AG04450 (cell line): ENCODE results near the gene HTRA2. TPM values are rescaled to one million over a fixed set of nuclear protein-coding genes. Genes with fewer than 3 reads are reported as not detected.
"Not testable (repeated sequence)": the region's sequence is repeated elsewhere in the genome, so short reads cannot be mapped to it uniquely, and the experiment has no call there.

Experiments
- CTCF ChIA-PET: fragments of 300-600, 350-600 bp; formaldehyde crosslinking; extraction: SDS; loops from one replicate; lab custom pipeline; 2022; ENCODE audit warnings: antibody characterized with exemption, inconsistent platforms; lab: Charles Lee
- POLR2A ChIA-PET: fragments of 350-600 bp; formaldehyde crosslinking; extraction: SDS; loops from one replicate; lab custom pipeline; 2021; ENCODE audit warnings: antibody characterized with exemption, inconsistent platforms; lab: Yijun Ruan, JAX
- DNase-seq: peaks from one replicate; pipeline ENCODE4 v3.0.0-alpha.2; 2011; ENCODE audit warnings: low read depth, low spot score
- H3K27ac ChIP-seq: one replicate; pipeline ENCODE4 v1.5.1; 2012; ENCODE audit warnings: low read depth, low read length, control low read depth
- H3K27me3 ChIP-seq: one replicate; pipeline ENCODE4 v1.6.0; 2012; ENCODE audit warnings: low read length; ENCODE audit not compliant: control insufficient read depth, insufficient read depth
- H3K4me3 ChIP-seq: 2 replicates; pipeline ENCODE4 v1.5.1; 2011; ENCODE audit warnings: mild to moderate bottlenecking, low read depth, low read length, control low read depth
- H3K9me3 ChIP-seq: 2 replicates; pipeline ENCODE4 v1.5.1; 2012; ENCODE audit warnings: low read length; ENCODE audit not compliant: control insufficient read depth, insufficient read depth
- polyA plus RNA-seq: library from polyadenylated mRNA; depleted of rRNA; stranded (reverse); fragments of >200 nt; gene quantifications from 2 replicates; pipeline ENCODE4 v1.2.3, GENCODE V29; 2011
- TF ChIP-seq, protein P1 (sequence below): IDR thresholded peaks from 2 replicates; pipeline ENCODE4 v1.5.1; 2011; ENCODE audit warnings: low read depth, low read length, control low read depth, inconsistent platforms

The HTRA2 gene
- polyA plus RNA-seq, 1 experiment: 20.2 TPM

DNA sequence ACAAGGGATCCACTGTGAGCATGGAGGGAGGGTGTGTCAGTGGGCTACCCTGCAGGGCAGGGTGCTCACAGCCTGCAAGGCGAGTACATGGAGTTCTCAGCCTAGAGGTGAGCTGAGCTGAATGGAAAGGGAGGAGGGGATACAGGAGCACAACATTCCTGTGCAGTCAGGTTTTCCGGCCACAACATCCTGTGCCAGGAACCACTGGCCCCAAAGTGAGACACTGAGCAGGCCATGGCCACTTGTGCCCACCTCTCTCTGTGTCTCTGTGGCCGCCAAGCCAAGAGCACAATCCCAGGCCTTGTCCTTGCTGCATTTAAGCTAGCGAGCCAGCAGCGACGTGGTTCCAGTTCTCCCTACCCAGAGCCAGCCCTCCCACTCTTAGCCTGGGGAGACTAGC, 30.9 kb downstream of the HTRA2 start:
- no peak for DNase-seq
- ChIA-PET POLR2A (interaction anchor here (0.6 kb wide), 1 partner anchor 309 kb away, joined by 5 read pairs; no protein-coding TSS in a partner anchor), CTCF (no interaction called here)
- Histone ChIP-seq H3K4me3 (no peak overlapping the region), H3K9me3 (no peaks in the 10 kb centered on the region), H3K27ac (no peak overlapping the region), H3K27me3 (no peaks in the 10 kb centered on the region)
- TF ChIP-seq, protein P1, sequence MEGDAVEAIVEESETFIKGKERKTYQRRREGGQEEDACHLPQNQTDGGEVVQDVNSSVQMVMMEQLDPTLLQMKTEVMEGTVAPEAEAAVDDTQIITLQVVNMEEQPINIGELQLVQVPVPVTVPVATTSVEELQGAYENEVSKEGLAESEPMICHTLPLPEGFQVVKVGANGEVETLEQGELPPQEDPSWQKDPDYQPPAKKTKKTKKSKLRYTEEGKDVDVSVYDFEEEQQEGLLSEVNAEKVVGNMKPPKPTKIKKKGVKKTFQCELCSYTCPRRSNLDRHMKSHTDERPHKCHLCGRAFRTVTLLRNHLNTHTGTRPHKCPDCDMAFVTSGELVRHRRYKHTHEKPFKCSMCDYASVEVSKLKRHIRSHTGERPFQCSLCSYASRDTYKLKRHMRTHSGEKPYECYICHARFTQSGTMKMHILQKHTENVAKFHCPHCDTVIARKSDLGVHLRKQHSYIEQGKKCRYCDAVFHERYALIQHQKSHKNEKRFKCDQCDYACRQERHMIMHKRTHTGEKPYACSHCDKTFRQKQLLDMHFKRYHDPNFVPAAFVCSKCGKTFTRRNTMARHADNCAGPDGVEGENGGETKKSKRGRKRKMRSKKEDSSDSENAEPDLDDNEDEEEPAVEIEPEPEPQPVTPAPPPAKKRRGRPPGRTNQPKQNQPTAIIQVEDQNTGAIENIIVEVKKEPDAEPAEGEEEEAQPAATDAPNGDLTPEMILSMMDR: no peak

- H3K9me3 ChIP-seq, H3K4me3 ChIP-seq, DNase-seq, CTCF ChIA-PET, H3K27ac ChIP-seq, H3K27me3 ChIP-seq: not testable (repeated sequence)
- POLR2A ChIA-PET: interaction anchor here (0.6 kb wide), 1 partner anchor 309 kb away, joined by 5 read pairs; no protein-coding TSS in a partner anchor
Measured at GRCh38 chr2:74561022-74561421, 31.3 kb downstream of the HTRA2 start.

GRCh38 chr2:74562126-74562775, 32.5 kb downstream of the HTRA2 start:
- ChIA-PET CTCF (no interaction called here), POLR2A (no interaction called here)
- no peaks in the 10 kb centered on the region for H3K9me3 ChIP-seq
- no peak overlapping the region for H3K4me3 ChIP-seq
- TF ChIP-seq, protein P1: no peak
- DNase-seq: no peak
- no peaks in the 10 kb centered on the region for H3K27me3 ChIP-seq
- no peak overlapping the region for H3K27ac ChIP-seq

GRCh38 chr2:74564222-74564621, 34.5 kb downstream of the HTRA2 start:
- no peak overlapping the region for H3K27ac ChIP-seq
- POLR2A ChIA-PET: interaction anchor here (1.6 kb wide), 1 partner anchor 12 kb away, joined by 7 read pairs; no protein-coding TSS in a partner anchor
- TF ChIP-seq, protein P1: no peak
- no peaks in the 10 kb centered on the region for H3K27me3 ChIP-seq
- H3K9me3 ChIP-seq: no peaks in the 10 kb centered on the region
- no peak overlapping the region for H3K4me3 ChIP-seq
- no peak for DNase-seq
- CTCF ChIA-PET: no interaction called here

DNA sequence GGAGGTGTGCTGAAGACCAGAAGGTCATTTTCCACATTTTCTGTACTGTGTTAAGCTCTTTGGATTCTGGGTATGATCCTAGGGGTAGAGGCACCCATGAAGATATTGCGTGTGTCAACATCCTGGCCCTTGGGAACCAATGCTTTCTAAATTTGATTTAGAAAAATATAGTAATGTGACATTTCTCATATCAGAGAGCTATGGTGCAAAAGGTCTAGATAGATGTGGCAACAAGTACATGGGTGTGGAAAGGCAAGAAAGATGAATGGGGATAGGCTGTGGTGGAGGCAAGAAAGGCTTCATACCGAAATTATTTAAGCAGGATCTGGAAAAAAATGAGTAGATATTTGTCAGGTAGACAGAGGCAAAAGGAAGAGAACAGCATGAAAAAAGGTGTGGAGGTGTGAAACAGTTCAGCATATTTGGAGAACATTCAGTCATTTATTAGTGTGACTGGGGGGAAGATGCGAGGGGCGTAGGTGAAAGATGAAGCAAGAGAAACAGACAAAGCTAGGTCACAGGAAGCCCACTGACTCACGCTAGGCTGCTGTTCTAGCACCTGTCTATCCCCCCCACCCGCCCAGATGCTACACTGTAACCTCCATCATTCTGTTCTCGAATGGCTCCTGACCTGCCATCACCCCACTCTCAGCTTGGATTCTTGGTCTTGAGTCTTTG, 36.5 kb downstream of the HTRA2 start:
- CTCF ChIA-PET: interaction anchor here (1.3 to 1.9 kb wide), 3 partner anchors 8 to 22 kb away, joined by 5 to 7 read pairs (median 6); no protein-coding TSS in a partner anchor
- no peaks in the 10 kb centered on the region for H3K27me3 ChIP-seq

More for the DNA sequence above, 36.5 kb downstream of the HTRA2 start:
- no peaks in the 10 kb centered on the region for H3K9me3 ChIP-seq
- no peak for DNase-seq
- no peak overlapping the region for H3K4me3 ChIP-seq
- TF ChIP-seq, protein P1: no peak
- H3K27ac ChIP-seq: peak overlapping the region; percentile 69
- POLR2A ChIA-PET: interaction anchor here (0.7 to 1.7 kb wide), 4 partner anchors 11 to 36 kb away, joined by 4 to 7 read pairs (median 5); partner anchors contain the start of genes AUP1, HTRA2 and LOXL3
